Adrenal gland (tissue), 19 donors: Measurements from ENCODE around the gene PCSK1. TPM values are rescaled to one million over a fixed set of nuclear protein-coding genes. Genes with fewer than 3 reads are reported as not detected.

Experiments
- DNase-seq, 7 donors: peaks; one replicate each; pipeline ENCODE4 v3.0.0-alpha.2; 2019 to 2020
- H3K27ac ChIP-seq, 5 donors: fragments of 200-600 bp; sonication (generic) in 4 of 5; 1 replicate in 3 of 5; 2 replicates in 2 of 5; pipeline versions ENCODE4 v1.5.1 to v1.8.0; 2016 to 2020; ENCODE audit warnings: mild to moderate bottlenecking in 1 of 5
- H3K27me3 ChIP-seq: fragments of 200-600 bp; 2 replicates; pipeline ENCODE4 v1.8.0; 2021
- H3K36me3 ChIP-seq, 2 donors: fragments of 200-600 bp; replicated peaks in 1 of 2; 1 replicate in 1 of 2; 2 replicates in 1 of 2; pipeline versions ENCODE4 v1.5.1 to v1.8.0; 2018 to 2022
- H3K4me1 ChIP-seq, 2 donors: fragments of 200-600 bp; replicated peaks in 1 of 2; 1 replicate in 1 of 2; 2 replicates in 1 of 2; pipeline versions ENCODE4 v1.5.1 to v1.8.0; 2018 to 2021
- H3K4me3 ChIP-seq, 4 donors: fragments of 200-600 bp; sonication (generic) in 3 of 4; one replicate each; pipeline ENCODE4 v1.5.1; 2016 to 2018
- H3K9me3 ChIP-seq, 3 donors: fragments of 200-600 bp; sonication (generic) in 1 of 3; replicated peaks in 1 of 3; 1 replicate in 2 of 3; 2 replicates in 1 of 3; pipeline versions ENCODE4 v1.5.1 to v1.8.0; 2016 to 2021
- POLR2A ChIP-seq, 2 donors: fragments of 450-650 bp; IDR thresholded peaks; one replicate each; pipeline ENCODE4 v1.6.1; 2017; ENCODE audit warnings: antibody characterized with exemption in 2 of 2, mild to moderate bottlenecking in 2 of 2, moderate library complexity in 1 of 2
- WGBS, 4 donors: extraction: QIAGEN DNeasy Blood & Tissue Kit in 2 of 4; methylation state at CpG; one replicate each; pipeline versions ENCODE4 v1.1.5 to v1.1.7; 2013 to 2017; 5-methylcytosine and 5-hydroxymethylcytosine counted together
- intact Hi-C, 2 donors: fragments of 100-400 bp; cut with DNase I; formaldehyde crosslinking; loops; one replicate each; pipeline versions ENCODE4 v1.14.1 to v1.15.0; 2022 to 2023
- long read RNA-seq, 10 donors: library from polyadenylated mRNA in 3 of 10; unstranded in 2 of 10; stranded (forward) in 1 of 10; transcript quantifications; one replicate each; pipeline ENCODE4 v2.0.0 and lab custom pipeline, GENCODE V29; 2021 to 2026
- polyA plus RNA-seq, 3 donors: library from polyadenylated mRNA; stranded (reverse); fragments of 200-250 nt in 2 of 3; fragments of 350-450 nt in 1 of 3; fragmentation: Illumina TruSeq in 1 of 3; extraction: RNeasy Lipid Tissue Mini Kit (QIAGEN cat#74804) in 1 of 3; gene quantifications; one replicate each; pipeline ENCODE4 v1.2.3, GENCODE V29; 2013 to 2014
- total RNA-seq, 9 donors: library from RNA; depleted of rRNA in 4 of 9; stranded (reverse); fragments of >200 nt in 4 of 9; fragments of 120-200 nt in 1 of 9; fragmentation: NEBNext Ultra II Directional in 1 of 9; extraction: Animal tissue kit (Norgen Biotek cat#: 25700) in 1 of 9; gene quantifications; one replicate each; pipeline versions ENCODE4 v1.1.0 to v1.2.4, GENCODE V29; 2013 to 2023
- TF ChIP-seq, protein P1 (sequence below), 6 experiments: fragments of 450-650 bp in 4 of 6; fragments of 200-600 bp in 2 of 6; sonication (generic) in 1 of 6; IDR thresholded peaks; 1 replicate in 5 of 6; 2 replicates in 1 of 6; pipeline versions ENCODE4 v1.5.1 to v1.8.0; 2016 to 2021; ENCODE audit warnings: antibody characterized with exemption in 6 of 6, mild to moderate bottlenecking in 2 of 6, moderate library complexity in 1 of 6
- donor health status: healthy with polysubstance abuse.
- donor health status: Bipolar disorder and iron deficiency.
- donor health status: DM: yes; HTN: yes; CAD: no.
- donor health status: DM: no; HTN: no; CAD: no.
- donor health status: DM: no; HTN: no; CAD: no.
- donor health status: DM: yes; HTN: yes; CAD: no.

PCSK1 gene
- total RNA-seq (1 to 10 TPM in 5 of 9 donors, under 1 TPM in 4; 0.39 to 7.1 (median 1.3) TPM), polyA plus RNA-seq (1 to 10 TPM in 2 of 3 donors, under 1 TPM in 1; 0.84 to 8.4 (median 2.0) TPM)
- long read RNA-seq, donor 1, result 0 reads
- long read RNA-seq, donor 2, result 0 reads
- long read RNA-seq, donor 3, result 0 reads
- long read RNA-seq, donor 4, result 0 reads
- long read RNA-seq, donor 5, result 0 reads
- long read RNA-seq, donor 6, partial matches to known transcripts, result 1 of 2 reads
- long read RNA-seq, donor 6, other reads (novel, unspliced or antisense), result 1 of 2 reads
- long read RNA-seq, donor 7, result 0 reads
- long read RNA-seq, donor 8, result 0 reads
- long read RNA-seq, donor 9, result 0 reads
- long read RNA-seq, donor 10, result 0 reads

DNA sequence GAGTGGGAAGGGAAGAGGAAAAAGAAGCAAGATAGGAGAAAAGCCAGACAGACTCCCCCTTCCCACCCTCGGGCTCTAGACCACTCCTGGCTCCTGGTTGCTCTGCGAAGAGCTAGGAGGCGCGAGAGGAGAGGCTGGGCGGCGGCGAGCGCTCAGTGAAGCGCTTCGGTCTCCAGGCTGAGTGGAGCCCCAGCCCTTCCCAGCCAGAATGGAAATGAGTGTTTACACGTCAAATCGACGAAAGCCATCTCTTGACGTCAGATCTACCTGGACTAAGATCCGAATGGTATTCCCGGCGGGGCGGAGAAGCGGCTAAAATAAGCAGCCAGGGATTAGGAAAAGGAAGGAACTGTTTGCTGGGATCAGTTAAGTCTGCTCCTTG is at the start of gene PCSK1:
PCSK1 (minus strand) TSS at position 183 of the 382 bp plus-strand sequence. CDS start 206 bp downstream, outside the sequence.
- intact Hi-C loops, result no loop called here
- Histone ChIP-seq H3K27me3 (peaks cover 36% of the 10 kb centered on the region), H3K36me3 (no peaks in the 10 kb centered on the region), H3K4me1 (peaks cover 0 to 6% of the 10 kb centered on the region in 2 donors), H3K4me3 (peak within 1 kb of the TSS in 1 of 4 donors; percentile 10), H3K9me3 (no peaks in the 10 kb centered on the region), H3K27ac (peak within 1 kb of the TSS in 1 of 5 donors; percentile 27)
- peak in 2 of 7 donors; percentile 28 to 60 for DNase-seq
- TF ChIP-seq, protein P1, sequence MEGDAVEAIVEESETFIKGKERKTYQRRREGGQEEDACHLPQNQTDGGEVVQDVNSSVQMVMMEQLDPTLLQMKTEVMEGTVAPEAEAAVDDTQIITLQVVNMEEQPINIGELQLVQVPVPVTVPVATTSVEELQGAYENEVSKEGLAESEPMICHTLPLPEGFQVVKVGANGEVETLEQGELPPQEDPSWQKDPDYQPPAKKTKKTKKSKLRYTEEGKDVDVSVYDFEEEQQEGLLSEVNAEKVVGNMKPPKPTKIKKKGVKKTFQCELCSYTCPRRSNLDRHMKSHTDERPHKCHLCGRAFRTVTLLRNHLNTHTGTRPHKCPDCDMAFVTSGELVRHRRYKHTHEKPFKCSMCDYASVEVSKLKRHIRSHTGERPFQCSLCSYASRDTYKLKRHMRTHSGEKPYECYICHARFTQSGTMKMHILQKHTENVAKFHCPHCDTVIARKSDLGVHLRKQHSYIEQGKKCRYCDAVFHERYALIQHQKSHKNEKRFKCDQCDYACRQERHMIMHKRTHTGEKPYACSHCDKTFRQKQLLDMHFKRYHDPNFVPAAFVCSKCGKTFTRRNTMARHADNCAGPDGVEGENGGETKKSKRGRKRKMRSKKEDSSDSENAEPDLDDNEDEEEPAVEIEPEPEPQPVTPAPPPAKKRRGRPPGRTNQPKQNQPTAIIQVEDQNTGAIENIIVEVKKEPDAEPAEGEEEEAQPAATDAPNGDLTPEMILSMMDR (IDR thresholded peaks at IDR 0.05), result no peak
- no peak for TF ChIP-seq POLR2A (IDR thresholded peaks at IDR 0.05)
- 1 to 8% (median 3%) methylated on average over 13 to 19 of the region's 19 CpGs for WGBS, 4 donors

DNA sequence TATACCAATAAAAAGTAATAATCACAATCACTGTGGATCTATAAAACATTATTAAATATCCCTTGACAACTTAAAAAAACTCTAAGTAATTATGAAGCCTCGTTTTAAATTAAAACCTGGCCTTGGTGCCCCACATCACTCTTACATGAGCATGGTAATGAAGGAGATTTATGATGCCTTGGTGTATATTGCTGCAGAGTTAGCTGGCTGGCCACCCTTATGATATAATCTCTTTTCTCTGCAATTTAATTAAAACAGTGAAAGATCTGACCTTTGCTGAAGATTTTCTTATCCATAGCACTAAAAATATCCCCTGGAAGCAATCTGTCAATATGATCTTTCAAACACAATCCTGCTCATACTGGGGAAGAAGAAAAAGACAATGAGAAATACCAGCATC is 48.8 kb upstream of the PCSK1 start:
- no peaks in the 10 kb centered on the region for H3K36me3 ChIP-seq
- TF ChIP-seq POLR2A (IDR thresholded peaks at IDR 0.05), result no peak
- TF ChIP-seq, protein P1 (IDR thresholded peaks at IDR 0.05), result no peak
- 5 to 19% (median 14%) methylated on average over 1 of the region's 1 CpG for WGBS, 4 donors
- H3K4me3 ChIP-seq, result no peak overlapping the region
- H3K9me3 ChIP-seq, result no peaks in the 10 kb centered on the region
- intact Hi-C loops, result no loop called here
- H3K27me3 ChIP-seq, result no peaks in the 10 kb centered on the region
- no peak for DNase-seq
- H3K27ac ChIP-seq, result no peak overlapping the region
- no peaks in the 10 kb centered on the region for H3K4me1 ChIP-seq

DNA sequence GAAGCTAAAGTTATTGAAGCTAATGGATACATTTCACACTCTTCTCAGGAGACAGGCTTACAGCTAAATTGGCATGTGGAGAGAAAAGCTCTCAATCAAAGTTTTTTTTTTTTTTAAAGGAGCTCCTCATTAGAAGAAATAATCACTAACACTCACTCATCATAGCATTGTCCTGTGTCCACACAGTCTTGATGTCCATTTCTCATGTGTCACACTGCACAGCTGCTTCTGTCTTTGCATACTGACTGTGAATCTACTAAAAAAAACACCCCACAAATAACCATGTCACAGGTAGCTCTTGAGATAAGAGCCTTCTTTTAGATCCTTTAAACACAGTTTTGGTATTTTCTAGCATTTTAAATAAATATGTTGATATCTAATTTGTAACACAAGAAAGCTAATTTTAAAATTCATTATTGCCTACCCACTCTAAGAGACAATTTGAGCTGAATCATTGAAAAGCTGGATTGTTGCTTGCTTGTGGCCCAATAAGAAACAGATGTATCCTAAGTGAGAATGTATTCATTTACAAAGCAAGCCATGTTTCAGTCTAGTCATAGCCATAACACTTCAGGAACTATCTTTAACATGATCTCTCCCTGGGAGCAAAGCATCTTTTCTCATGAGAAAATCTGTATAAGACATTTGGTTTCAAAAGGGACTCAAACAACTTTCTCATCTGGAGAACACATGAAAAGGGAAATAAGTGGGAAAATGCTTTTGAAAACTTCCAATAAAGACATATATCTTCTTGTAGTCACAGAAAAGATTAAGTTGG is 48.1 kb upstream of the PCSK1 start:
- no peaks in the 10 kb centered on the region for H3K36me3 ChIP-seq
- H3K27me3 ChIP-seq, result no peaks in the 10 kb centered on the region
- H3K27ac ChIP-seq, result no peak overlapping the region
- no peak overlapping the region for H3K4me3 ChIP-seq
- no peaks in the 10 kb centered on the region for H3K9me3 ChIP-seq
- TF ChIP-seq, protein P1 (IDR thresholded peaks at IDR 0.05), result no peak
- no peak for TF ChIP-seq POLR2A (IDR thresholded peaks at IDR 0.05)
- intact Hi-C loops, result no loop called here
- DNase-seq, result no peak
- no peaks in the 10 kb centered on the region for H3K4me1 ChIP-seq

DNA sequence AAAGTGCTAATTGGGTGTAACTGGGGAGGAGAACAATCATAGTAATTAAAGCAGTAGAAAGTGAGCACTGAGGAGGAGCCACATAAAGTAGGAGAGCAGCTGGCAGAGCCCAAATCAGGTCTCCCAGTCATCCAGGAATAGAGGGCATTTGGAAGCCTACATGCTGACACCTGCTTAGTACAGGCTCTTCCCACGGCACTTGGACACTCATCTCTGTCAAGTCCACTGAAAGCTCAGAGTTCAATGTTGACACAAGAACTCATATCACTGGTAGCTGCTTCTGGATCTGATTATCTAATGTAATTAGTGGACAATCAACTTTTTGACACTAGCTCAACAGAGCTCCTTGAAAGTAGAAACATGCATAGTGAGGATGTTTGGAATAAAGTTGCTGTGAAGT is 45.9 kb upstream of the PCSK1 start:
- H3K9me3 ChIP-seq, result no peaks in the 10 kb centered on the region
- no peak overlapping the region for H3K4me3 ChIP-seq
- intact Hi-C loops, result no loop called here
- no peak overlapping the region for H3K27ac ChIP-seq
- no peaks in the 10 kb centered on the region for H3K27me3 ChIP-seq
- no peak for TF ChIP-seq POLR2A (IDR thresholded peaks at IDR 0.05)
- TF ChIP-seq, protein P1 (IDR thresholded peaks at IDR 0.05), result no peak
- 63 to 81% (median 66%) methylated on average over 1 of the region's 1 CpG for whole genome bisulfite sequencing, 4 donors
- no peaks in the 10 kb centered on the region for H3K4me1 ChIP-seq
- no peak for DNase-seq
- no peaks in the 10 kb centered on the region for H3K36me3 ChIP-seq
